ENCODE measurements around the gene OR10G8.

Gene OR10G8

GRCh38 chr11:124077266-124077665 lies 50.7 kb downstream of the OR10G8 start:
- ChIA-PET POLR2A (no interaction called here), CTCF (interaction anchor here (0.5 to 2.4 kb wide), 4 partner anchors 8 to 481 kb away, joined by 3 to 12 read pairs (median 4); no protein-coding TSS in a partner anchor)
- Histone ChIP-seq H3K4me3 (ENCODE audit: low read depth, low read length) (no peak overlapping the region), H3K9me3 (ENCODE audit: control insufficient read depth, insufficient read depth, low read depth, low read length) (no peaks in the 10 kb centered on the region), H3K27ac (ENCODE audit: extremely low read depth, low read depth, low read length) (no peak overlapping the region), H3K4me1 (ENCODE audit: control insufficient read depth, insufficient read depth, low read length) (no peaks in the 10 kb centered on the region), H3K36me3 (ENCODE audit: control insufficient read depth in 2 of 2, insufficient read depth in 1 of 2, low read length in 2 of 2) (no peaks in the 10 kb centered on the region)
- TF ChIP-seq ZNF350 (tag by site-specific recombination; IDR thresholded peaks at IDR 0.05) (no peak), ZNF23 (tag by site-specific recombination; IDR thresholded peaks at IDR 0.05; ENCODE audit: borderline replicate concordance) (no peak), ZNF433 (tag by site-specific recombination; IDR thresholded peaks at IDR 0.05; ENCODE audit: low read depth) (no peak), ZNF394 (tag by site-specific recombination; IDR thresholded peaks at IDR 0.05; ENCODE audit: borderline replicate concordance) (no peak), ZNF280C (tag by site-specific recombination; IDR thresholded peaks at IDR 0.05) (no peak), ZNF776 (tag by site-specific recombination; IDR thresholded peaks at IDR 0.05; ENCODE audit: borderline replicate concordance) (no peak), ZNF624 (tag by site-specific recombination; IDR thresholded peaks at IDR 0.05) (no peak), BCL11B (tag by site-specific recombination; IDR thresholded peaks at IDR 0.05; ENCODE audit: low read depth) (no peak), KLF8 (tag by site-specific recombination; IDR thresholded peaks at IDR 0.05) (no peak), ZNF664 (tag by site-specific recombination; IDR thresholded peaks at IDR 0.05) (no peak), TCF7L2 (IDR thresholded peaks at IDR 0.05; ENCODE audit: borderline replicate concordance, low read depth, low read length) (no peak)
- TF ChIP-seq, protein P1, sequence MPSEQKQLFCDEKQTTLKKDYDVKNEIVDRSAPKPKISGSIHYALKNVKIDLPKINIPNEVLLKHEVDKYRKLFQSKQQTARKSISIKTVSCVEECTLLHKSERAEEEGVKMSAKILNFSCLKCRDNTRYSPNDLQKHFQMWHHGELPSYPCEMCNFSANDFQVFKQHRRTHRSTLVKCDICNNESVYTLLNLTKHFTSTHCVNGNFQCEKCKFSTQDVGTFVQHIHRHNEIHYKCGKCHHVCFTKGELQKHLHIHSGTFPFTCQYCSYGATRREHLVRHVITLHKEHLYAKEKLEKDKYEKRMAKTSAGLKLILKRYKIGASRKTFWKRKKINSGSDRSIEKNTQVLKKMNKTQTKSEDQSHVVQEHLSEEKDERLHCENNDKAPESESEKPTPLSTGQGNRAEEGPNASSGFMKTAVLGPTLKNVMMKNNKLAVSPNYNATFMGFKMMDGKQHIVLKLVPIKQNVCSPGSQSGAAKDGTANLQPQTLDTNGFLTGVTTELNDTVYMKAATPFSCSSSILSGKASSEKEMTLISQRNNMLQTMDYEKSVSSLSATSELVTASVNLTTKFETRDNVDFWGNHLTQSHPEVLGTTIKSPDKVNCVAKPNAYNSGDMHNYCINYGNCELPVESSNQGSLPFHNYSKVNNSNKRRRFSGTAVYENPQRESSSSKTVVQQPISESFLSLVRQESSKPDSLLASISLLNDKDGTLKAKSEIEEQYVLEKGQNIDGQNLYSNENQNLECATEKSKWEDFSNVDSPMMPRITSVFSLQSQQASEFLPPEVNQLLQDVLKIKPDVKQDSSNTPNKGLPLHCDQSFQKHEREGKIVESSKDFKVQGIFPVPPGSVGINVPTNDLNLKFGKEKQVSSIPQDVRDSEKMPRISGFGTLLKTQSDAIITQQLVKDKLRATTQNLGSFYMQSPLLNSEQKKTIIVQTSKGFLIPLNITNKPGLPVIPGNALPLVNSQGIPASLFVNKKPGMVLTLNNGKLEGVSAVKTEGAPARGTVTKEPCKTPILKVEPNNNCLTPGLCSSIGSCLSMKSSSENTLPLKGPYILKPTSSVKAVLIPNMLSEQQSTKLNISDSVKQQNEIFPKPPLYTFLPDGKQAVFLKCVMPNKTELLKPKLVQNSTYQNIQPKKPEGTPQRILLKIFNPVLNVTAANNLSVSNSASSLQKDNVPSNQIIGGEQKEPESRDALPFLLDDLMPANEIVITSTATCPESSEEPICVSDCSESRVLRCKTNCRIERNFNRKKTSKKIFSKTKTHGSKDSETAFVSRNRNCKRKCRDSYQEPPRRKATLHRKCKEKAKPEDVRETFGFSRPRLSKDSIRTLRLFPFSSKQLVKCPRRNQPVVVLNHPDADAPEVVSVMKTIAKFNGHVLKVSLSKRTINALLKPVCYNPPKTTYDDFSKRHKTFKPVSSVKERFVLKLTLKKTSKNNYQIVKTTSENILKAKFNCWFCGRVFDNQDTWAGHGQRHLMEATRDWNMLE (tag by site-specific recombination; conservative IDR thresholded peaks at IDR 0.05; ENCODE audit: low read depth), result no peak
- TF ChIP-seq, protein P2, sequence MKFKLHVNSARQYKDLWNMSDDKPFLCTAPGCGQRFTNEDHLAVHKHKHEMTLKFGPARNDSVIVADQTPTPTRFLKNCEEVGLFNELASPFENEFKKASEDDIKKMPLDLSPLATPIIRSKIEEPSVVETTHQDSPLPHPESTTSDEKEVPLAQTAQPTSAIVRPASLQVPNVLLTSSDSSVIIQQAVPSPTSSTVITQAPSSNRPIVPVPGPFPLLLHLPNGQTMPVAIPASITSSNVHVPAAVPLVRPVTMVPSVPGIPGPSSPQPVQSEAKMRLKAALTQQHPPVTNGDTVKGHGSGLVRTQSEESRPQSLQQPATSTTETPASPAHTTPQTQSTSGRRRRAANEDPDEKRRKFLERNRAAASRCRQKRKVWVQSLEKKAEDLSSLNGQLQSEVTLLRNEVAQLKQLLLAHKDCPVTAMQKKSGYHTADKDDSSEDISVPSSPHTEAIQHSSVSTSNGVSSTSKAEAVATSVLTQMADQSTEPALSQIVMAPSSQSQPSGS (tag by site-specific recombination; IDR thresholded peaks at IDR 0.05; ENCODE audit: low read depth), result no peak
- TF ChIP-seq, protein P3, sequence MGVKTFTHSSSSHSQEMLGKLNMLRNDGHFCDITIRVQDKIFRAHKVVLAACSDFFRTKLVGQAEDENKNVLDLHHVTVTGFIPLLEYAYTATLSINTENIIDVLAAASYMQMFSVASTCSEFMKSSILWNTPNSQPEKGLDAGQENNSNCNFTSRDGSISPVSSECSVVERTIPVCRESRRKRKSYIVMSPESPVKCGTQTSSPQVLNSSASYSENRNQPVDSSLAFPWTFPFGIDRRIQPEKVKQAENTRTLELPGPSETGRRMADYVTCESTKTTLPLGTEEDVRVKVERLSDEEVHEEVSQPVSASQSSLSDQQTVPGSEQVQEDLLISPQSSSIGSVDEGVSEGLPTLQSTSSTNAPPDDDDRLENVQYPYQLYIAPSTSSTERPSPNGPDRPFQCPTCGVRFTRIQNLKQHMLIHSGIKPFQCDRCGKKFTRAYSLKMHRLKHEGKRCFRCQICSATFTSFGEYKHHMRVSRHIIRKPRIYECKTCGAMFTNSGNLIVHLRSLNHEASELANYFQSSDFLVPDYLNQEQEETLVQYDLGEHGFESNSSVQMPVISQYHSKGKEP (tag by site-specific recombination; IDR thresholded peaks at IDR 0.05), result no peak

DNA sequence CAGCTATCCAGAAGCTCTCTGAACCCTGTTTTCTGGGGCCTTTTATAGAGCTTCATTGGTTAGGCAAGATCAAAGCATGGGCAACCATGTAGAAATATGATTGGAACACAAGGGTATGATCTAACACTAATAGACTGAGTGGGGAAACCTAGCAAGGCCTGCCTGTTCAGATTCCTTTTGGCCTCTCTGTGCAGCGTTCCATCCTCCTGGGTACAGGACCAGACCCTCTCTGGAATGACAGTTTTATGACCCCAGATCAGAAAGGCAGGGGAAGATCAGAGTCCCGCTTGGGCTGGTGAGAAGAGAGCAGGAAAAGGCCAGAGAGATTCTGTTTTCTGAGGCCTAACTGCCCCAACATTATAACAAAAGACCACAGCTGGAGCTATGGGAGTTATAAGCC lies 52.0 kb downstream of the OR10G8 start:
- H3K9me3 ChIP-seq (ENCODE audit: control insufficient read depth, insufficient read depth, low read depth, low read length), result no peaks in the 10 kb centered on the region
- ChIA-PET POLR2A (no interaction called here), CTCF (interaction anchor here (2.4 kb wide), 1 partner anchor 10 kb away, joined by 12 read pairs; no protein-coding TSS in a partner anchor)
- H3K4me1 ChIP-seq (ENCODE audit: control insufficient read depth, insufficient read depth, low read length), result no peaks in the 10 kb centered on the region
- H3K27ac ChIP-seq (ENCODE audit: extremely low read depth, low read depth, low read length), result no peak overlapping the region
- no peak overlapping the region for H3K4me3 ChIP-seq (ENCODE audit: low read depth, low read length)
- H3K36me3 ChIP-seq (ENCODE audit: control insufficient read depth in 2 of 2, insufficient read depth in 1 of 2, low read length in 2 of 2), result no peaks in the 10 kb centered on the region
- TF ChIP-seq ZSCAN23 (tag by site-specific recombination; IDR thresholded peaks at IDR 0.05) (no peak), ZSCAN4 (tag by site-specific recombination; IDR thresholded peaks at IDR 0.05) (no peak)

All from HEK293 (cell line).